Jurkat, Clone E6-1 (cell line): Measurements from ENCODE around the gene SLC14A1.

ENCODE experiments used
- DNase-seq: peaks from one replicate; pipeline ENCODE4 v3.0.0-alpha.2; 2011; ENCODE audit warnings: low read depth, low spot score
- H3K4me3 ChIP-seq: 2 replicates; pipeline ENCODE4 v1.5.1; 2011; ENCODE audit warnings: mild to moderate bottlenecking, low read length, control low read depth, moderate library complexity

Gene SLC14A1

GRCh38 chr18:45786941-45787340 lies 63.0 kb downstream of the SLC14A1 start:
- no peak overlapping the region for H3K4me3 ChIP-seq
- no peak for DNase-seq

GRCh38 chr18:45787346-45787745 lies 63.4 kb downstream of the SLC14A1 start:
- no peak overlapping the region for H3K4me3 ChIP-seq
- DNase-seq: no peak

GRCh38 chr18:45788861-45789260 lies 64.9 kb downstream of the SLC14A1 start:
- H3K4me3 ChIP-seq: no peak overlapping the region
- no peak for DNase-seq

- no peak for DNase-seq
- H3K4me3 ChIP-seq: no peak overlapping the region
Measured at GRCh38 chr18:45792506-45793263, 68.7 kb downstream of the SLC14A1 start.

- no peak overlapping the region for H3K4me3 ChIP-seq
- no peak for DNase-seq
Measured at GRCh38 chr18:45793264-45793965, 69.4 kb downstream of the SLC14A1 start.

- no peak overlapping the region for H3K4me3 ChIP-seq
- DNase-seq: no peak
Measured at GRCh38 chr18:45801416-45802004, 77.5 kb downstream of the SLC14A1 start.
